Measurements from ENCODE around the gene TNFRSF8. TPM values are rescaled to one million over a fixed set of nuclear protein-coding genes. Genes with fewer than 3 reads are reported as not detected.
A peak's percentile ranks its signal among the peaks of the same experiment; 100 is the strongest.

The TNFRSF8 gene
- polyA plus RNA-seq, 2 of the 4 experiments (the other 2 are of a cell fraction), result 0.05 TPM; not detected in 1

DNA sequence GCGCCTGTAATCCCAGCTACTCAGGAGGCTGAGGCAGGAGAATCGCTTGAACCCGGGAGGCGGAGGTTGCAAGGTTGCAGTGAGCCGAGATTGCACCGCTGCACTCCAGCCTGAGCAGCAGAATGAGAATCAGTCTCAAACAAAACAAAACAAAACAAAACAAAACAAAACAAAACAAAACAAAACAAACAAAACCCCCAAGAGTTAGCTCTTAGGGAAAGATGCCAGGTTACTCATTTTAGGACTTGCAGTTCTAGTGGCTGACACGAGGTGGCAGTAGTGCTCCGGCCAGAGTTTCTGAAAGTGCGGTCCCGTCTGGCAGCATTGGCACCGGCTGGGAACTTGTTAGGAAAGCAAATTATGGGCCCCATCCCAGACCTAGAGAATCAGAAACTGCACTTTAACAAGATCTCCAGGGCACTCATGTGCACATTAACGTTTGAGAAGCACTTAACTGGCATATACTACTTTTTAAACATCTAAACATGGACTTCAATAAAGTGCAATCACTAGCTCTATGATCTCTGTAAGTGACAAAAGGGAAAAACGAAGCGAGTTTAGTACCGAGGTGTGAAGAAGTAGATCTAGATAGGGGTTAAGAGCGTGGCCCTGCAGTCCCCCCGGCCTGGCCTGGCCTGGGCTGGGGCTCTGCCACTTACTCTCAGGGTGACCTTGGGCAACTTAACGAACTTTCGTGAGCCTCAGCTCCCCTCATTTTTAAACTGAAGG is 61.8 kb downstream of the TNFRSF8 start:
- DNase-seq (ENCODE audit: low read depth in 1 of 2, low spot score in 1 of 2), result peak; percentile 24 to 53
- no peak for FAIRE-seq
- TF ChIP-seq NPAS2 (CRISPR knock-in tag; IDR thresholded peaks at IDR 0.05; ENCODE audit: borderline replicate concordance) (no peak), GATA3 (IDR thresholded peaks at IDR 0.05; ENCODE audit: borderline replicate concordance) (no peak), SMC3 (IDR thresholded peaks at IDR 0.05) (peak; percentile 94), HOXB5 (CRISPR knock-in tag; IDR thresholded peaks at IDR 0.05) (no peak), ZC3H11A (IDR thresholded peaks at IDR 0.05) (no peak), NFE2L2 (conservative IDR thresholded peaks at IDR 0.05; ENCODE audit: low read length) (no peak), RNF2 (IDR thresholded peaks at IDR 0.05; ENCODE audit: borderline replicate concordance, low read depth) (no peak), CEBPB (IDR thresholded peaks at IDR 0.05) (no peak), CHD4 (IDR thresholded peaks at IDR 0.05; ENCODE audit: borderline replicate concordance) (no peak), RAD21 (conservative IDR thresholded peaks at IDR 0.05 in 1 of 2, IDR thresholded peaks at IDR 0.05 in 1 of 2) (peak; percentile 91 to 94), ZFP36 (IDR thresholded peaks at IDR 0.05; ENCODE audit: borderline replicate concordance, partially characterized antibody) (no peak), MAZ (IDR thresholded peaks at IDR 0.05; ENCODE audit: borderline replicate concordance, low read depth, low read length) (no peak), HEYL (CRISPR knock-in tag; IDR thresholded peaks at IDR 0.05) (no peak), HOXB13 (CRISPR knock-in tag; IDR thresholded peaks at IDR 0.05; ENCODE audit: low read depth) (no peak), CHD2 (IDR thresholded peaks at IDR 0.05; ENCODE audit: low read length, partially characterized antibody) (no peak), SREBF2 (IDR thresholded peaks at IDR 0.05) (no peak), POLR2AphosphoS2 (conservative IDR thresholded peaks at IDR 0.05; ENCODE audit: low read length) (no peak), CBX2 (IDR thresholded peaks at IDR 0.05; ENCODE audit: borderline replicate concordance, low read depth) (no peak), HOXA7 (CRISPR knock-in tag; IDR thresholded peaks at IDR 0.05) (no peak)
- TF ChIP-seq, protein P1, sequence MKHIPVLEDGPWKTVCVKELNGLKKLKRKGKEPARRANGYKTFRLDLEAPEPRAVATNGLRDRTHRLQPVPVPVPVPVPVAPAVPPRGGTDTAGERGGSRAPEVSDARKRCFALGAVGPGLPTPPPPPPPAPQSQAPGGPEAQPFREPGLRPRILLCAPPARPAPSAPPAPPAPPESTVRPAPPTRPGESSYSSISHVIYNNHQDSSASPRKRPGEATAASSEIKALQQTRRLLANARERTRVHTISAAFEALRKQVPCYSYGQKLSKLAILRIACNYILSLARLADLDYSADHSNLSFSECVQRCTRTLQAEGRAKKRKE (CRISPR knock-in tag; IDR thresholded peaks at IDR 0.05; ENCODE audit: low read depth), result no peak
- TF ChIP-seq, protein P2, sequence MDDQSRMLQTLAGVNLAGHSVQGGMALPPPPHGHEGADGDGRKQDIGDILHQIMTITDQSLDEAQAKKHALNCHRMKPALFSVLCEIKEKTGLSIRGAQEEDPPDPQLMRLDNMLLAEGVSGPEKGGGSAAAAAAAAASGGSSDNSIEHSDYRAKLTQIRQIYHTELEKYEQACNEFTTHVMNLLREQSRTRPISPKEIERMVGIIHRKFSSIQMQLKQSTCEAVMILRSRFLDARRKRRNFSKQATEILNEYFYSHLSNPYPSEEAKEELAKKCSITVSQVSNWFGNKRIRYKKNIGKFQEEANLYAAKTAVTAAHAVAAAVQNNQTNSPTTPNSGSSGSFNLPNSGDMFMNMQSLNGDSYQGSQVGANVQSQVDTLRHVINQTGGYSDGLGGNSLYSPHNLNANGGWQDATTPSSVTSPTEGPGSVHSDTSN (IDR thresholded peaks at IDR 0.05), result no peak
- TF ChIP-seq, protein P3, sequence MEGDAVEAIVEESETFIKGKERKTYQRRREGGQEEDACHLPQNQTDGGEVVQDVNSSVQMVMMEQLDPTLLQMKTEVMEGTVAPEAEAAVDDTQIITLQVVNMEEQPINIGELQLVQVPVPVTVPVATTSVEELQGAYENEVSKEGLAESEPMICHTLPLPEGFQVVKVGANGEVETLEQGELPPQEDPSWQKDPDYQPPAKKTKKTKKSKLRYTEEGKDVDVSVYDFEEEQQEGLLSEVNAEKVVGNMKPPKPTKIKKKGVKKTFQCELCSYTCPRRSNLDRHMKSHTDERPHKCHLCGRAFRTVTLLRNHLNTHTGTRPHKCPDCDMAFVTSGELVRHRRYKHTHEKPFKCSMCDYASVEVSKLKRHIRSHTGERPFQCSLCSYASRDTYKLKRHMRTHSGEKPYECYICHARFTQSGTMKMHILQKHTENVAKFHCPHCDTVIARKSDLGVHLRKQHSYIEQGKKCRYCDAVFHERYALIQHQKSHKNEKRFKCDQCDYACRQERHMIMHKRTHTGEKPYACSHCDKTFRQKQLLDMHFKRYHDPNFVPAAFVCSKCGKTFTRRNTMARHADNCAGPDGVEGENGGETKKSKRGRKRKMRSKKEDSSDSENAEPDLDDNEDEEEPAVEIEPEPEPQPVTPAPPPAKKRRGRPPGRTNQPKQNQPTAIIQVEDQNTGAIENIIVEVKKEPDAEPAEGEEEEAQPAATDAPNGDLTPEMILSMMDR (IDR thresholded peaks at IDR 0.05), result peak; percentile 84
- TF ChIP-seq, protein P4, sequence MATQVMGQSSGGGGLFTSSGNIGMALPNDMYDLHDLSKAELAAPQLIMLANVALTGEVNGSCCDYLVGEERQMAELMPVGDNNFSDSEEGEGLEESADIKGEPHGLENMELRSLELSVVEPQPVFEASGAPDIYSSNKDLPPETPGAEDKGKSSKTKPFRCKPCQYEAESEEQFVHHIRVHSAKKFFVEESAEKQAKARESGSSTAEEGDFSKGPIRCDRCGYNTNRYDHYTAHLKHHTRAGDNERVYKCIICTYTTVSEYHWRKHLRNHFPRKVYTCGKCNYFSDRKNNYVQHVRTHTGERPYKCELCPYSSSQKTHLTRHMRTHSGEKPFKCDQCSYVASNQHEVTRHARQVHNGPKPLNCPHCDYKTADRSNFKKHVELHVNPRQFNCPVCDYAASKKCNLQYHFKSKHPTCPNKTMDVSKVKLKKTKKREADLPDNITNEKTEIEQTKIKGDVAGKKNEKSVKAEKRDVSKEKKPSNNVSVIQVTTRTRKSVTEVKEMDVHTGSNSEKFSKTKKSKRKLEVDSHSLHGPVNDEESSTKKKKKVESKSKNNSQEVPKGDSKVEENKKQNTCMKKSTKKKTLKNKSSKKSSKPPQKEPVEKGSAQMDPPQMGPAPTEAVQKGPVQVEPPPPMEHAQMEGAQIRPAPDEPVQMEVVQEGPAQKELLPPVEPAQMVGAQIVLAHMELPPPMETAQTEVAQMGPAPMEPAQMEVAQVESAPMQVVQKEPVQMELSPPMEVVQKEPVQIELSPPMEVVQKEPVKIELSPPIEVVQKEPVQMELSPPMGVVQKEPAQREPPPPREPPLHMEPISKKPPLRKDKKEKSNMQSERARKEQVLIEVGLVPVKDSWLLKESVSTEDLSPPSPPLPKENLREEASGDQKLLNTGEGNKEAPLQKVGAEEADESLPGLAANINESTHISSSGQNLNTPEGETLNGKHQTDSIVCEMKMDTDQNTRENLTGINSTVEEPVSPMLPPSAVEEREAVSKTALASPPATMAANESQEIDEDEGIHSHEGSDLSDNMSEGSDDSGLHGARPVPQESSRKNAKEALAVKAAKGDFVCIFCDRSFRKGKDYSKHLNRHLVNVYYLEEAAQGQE (IDR thresholded peaks at IDR 0.05), result no peak
- TF ChIP-seq, protein P5, sequence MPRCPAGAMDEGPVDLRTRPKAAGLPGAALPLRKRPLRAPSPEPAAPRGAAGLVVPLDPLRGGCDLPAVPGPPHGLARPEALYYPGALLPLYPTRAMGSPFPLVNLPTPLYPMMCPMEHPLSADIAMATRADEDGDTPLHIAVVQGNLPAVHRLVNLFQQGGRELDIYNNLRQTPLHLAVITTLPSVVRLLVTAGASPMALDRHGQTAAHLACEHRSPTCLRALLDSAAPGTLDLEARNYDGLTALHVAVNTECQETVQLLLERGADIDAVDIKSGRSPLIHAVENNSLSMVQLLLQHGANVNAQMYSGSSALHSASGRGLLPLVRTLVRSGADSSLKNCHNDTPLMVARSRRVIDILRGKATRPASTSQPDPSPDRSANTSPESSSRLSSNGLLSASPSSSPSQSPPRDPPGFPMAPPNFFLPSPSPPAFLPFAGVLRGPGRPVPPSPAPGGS (IDR thresholded peaks at IDR 0.05), result no peak
- peak; percentile 46 to 75; a peak in 4 of 6 replicates for ATAC-seq
- WGBS (ENCODE audit: missing lambda C conversion rate), result 35% methylated on average over 16 of the region's 19 CpGs
- H3K4me3 ChIP-seq, result no peak overlapping the region
- no peaks in the 10 kb centered on the region for H3K4me1 ChIP-seq
- no peak overlapping the region for H3K27ac ChIP-seq
- ChIA-PET CTCF (interaction anchor here (0.6 to 8.7 kb wide), 51 partner anchors 9 to 1583 kb away, joined by 3 to 229 read pairs (median 5); no protein-coding TSS in a partner anchor), POLR2A (no interaction called here)
- H3K4me2 ChIP-seq, result no peak overlapping the region
- no peaks in the 10 kb centered on the region for H3K9me3 ChIP-seq

Measured in A549 (cell line).